ENCODE data around the gene ADARB2. TPM values are rescaled to one million over a fixed set of nuclear protein-coding genes. Genes with fewer than 3 reads are reported as not detected.

Gene ADARB2
- total RNA-seq, 1 experiment from 2014 or later = 0.11 TPM

- no peak for DNase-seq (ENCODE audit: low read depth)
Measured at GRCh38 chr10:1527951-1528350, 209.4 kb downstream of the ADARB2 start.

DNA sequence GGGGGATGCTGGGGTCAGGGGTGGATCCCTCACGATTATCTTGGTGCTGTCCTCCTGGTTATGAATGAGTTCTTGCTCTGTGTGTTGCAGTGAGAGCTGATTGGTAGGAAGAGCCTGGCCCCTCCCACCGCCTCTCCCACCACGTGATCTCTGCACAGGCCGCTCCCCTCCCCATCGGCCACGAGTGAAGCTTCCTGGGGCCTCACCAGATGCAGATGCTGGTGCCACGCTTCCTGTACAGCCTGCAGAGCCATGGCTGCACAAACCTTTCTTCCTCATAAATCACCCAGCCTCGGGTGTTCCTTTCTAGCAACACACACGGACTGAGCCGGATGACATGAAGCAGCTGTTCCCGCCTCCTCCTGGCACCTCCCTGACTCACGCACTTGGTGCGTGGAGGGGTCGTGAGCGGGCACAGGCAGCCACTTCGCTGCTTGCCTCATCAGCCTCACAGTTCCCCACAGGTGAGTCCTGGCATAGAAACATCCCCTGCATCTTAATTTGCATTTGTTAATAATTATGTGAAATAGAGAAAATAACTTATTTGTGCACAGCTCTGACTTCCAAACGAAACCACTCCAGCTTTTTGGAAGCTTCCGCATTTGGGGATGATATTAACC is 210.8 kb downstream of the ADARB2 start:
- peak; percentile 76 for DNase-seq (ENCODE audit: low read depth)

GRCh38 chr10:1525354-1526162 is 211.8 kb downstream of the ADARB2 start:
- DNase-seq (ENCODE audit: low read depth) = no peak

DNA sequence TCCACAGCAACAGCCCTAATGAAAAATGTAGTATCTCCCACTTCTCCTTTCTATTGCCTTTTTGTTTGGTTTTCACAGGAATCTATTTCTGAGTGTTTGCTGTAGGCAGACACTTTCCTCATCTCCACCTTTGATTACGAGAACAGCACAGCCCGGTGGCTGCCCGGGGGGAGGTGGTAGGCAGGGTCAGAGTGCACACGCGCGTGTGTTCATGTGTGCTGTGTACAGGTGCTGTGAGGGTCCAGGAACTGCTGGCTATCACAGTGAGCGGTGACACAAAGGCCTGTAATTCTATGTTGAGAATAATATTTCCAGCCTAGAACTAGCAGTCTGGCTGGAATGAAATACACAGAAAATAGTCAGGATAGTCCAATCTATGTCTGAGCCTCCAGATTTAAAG is 212.8 kb downstream of the ADARB2 start:
- DNase-seq (ENCODE audit: low read depth) = no peak

DNA sequence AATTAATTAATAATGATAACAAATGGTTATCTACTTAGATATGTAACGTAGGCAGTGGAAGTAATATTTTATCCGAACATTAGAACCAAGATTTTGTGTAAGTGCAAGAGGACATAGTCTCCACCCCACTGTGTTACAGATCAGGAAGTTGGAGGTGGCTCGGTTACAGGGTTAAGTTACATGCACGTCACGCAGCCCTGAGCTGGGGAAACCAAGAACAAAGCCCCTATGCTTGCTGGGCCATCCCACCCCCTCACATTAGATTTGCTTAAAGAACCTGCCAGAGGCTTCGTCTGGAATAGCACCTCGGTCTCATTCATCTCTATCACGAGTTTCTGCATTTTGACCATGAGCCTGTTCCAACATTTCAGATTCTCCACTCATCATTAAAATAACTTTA is 214.1 kb downstream of the ADARB2 start:
- no peak for DNase-seq (ENCODE audit: low read depth)

GRCh38 chr10:1522237-1522636 is 215.1 kb downstream of the ADARB2 start:
- DNase-seq (ENCODE audit: low read depth) = no peak

- no peak for DNase-seq (ENCODE audit: low read depth)
Measured at GRCh38 chr10:1521741-1522140, 215.6 kb downstream of the ADARB2 start.

DNA sequence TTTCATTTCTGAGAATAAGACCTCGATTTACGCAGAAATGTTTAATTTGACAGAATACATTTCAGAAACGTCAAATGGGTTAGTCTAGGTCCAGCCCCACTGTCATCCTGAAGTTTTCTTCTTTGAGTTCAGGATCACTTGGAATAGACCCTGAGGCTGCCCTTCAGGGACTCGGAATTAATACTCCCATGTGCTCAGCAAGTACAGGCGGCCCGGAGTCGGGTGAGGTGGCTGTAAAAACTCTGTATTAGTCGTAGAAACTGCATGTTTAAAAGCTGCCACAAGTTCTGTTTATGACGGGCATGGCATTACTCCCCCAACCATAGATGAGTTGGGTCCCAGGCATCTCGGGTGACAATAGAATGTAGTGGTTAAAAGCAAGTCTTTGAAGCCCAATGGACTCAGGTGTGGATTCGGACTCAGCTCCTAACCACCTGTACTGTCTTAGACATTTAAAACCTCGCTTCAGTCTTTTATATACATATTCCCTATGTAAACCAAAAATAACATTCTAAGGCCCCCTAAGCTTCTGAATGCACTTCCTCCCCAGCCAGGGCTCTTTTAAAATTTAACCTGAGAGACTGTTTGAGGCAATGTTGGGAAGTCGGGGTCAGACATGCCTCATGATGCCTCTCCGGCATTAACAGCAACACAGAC is 216.3 kb downstream of the ADARB2 start:
- DNase-seq (ENCODE audit: low read depth) = no peak

- no peak for DNase-seq (ENCODE audit: low read depth)
Measured at GRCh38 chr10:1519391-1519790, 217.9 kb downstream of the ADARB2 start.

- DNase-seq (ENCODE audit: low read depth) = no peak
Measured at GRCh38 chr10:1517684-1518083, 219.6 kb downstream of the ADARB2 start.

DNA sequence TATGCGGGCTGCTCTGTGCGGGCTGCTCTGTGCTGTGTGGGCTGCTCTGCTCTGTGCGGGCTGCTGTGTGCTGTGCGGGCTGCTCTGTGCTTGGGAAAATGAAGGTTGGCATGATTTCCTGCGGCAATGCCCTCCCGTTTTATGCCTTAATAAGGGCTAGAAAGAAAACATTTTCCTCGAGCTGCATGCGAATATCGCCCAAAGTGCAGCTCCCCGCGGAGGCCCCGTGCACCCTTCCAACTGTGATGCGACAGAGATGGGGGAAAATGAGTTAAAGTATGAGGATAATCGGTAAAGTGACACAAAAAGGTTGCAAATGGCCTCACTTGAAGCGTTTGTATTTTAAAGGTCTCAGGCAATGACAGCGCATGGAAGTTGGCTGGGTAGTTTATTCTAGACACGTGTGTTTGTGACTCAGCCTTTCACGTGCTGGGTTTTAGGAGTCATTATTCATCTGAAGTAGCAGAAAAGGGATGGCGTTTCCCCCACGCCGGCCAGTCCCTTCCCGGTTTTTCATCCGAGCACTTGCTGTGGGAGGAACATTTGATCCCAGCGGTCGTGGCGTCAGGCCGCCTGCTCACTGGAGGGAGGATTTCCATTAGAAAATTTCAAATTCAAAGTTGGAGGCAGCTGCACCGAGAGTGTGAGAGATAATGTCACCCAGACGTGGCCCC is 220.7 kb downstream of the ADARB2 start:
- DNase-seq (ENCODE audit: low read depth) = peak; percentile 64

DNA sequence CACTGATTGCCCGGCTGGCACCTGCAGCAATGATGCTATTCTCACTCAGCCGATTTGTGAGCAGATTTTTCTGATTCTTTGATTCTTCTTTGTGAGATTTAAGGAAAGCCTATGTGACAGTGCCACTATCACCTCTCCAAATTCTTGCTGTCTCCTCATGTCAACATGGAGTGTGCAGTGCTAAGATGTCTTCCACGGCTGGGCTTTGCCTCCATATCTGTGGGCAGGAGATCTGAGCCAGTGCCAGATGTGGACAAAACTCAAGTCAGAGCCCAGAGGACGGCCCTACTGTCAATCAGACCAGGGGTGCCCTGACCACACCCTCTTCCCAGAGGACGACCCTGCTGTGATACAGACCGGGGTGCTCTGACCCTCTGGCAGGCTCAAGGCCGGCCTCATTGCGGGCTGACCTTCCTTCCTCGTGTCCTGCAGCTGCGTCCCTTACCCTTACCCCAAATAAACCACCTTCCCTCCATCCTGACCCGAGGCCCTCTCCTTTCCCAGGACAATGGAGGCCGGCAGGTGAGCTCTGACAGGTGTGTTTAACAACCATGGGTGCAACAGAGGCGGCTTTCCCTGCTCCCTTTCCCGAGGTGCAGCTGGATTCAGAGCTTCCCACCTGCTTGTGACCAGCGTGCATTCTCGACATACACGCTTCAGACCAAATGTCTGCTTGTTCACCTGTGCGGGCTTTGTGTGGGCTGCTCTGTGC is 221.4 kb downstream of the ADARB2 start:
- DNase-seq (ENCODE audit: low read depth) = no peak

DNA sequence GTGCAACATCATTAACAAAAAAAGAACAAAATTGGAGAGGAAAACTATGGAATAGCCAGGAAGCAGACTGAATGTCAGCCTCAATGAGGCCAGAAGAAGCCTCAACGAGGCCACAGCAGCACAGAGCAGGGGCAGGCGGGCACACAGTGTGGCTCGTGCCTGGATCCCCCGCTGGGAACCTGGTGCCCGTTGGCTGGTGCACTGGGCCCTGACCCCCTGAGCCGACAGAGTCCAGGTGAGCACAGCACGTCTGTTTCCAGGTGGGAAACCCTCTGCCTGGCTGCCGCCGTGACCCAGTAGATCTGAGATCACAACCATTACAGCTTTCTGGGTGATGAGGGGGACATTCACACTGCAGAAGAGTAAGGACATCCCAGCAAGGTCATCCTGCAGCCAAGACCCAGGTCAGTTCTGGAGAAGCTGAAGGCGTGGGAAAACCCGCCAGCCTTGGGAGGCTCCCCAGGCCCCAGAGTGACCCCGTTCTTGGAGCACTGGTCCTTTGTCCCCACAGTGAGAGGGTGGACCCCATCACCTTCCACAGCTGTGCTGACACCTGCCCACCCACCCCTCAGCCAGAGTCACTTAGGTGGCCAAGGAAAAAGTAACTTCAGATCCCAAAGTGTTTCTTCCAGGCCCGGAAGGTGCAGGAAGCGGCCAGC is 222.1 kb downstream of the ADARB2 start:
- no peak for DNase-seq (ENCODE audit: low read depth)

DNA sequence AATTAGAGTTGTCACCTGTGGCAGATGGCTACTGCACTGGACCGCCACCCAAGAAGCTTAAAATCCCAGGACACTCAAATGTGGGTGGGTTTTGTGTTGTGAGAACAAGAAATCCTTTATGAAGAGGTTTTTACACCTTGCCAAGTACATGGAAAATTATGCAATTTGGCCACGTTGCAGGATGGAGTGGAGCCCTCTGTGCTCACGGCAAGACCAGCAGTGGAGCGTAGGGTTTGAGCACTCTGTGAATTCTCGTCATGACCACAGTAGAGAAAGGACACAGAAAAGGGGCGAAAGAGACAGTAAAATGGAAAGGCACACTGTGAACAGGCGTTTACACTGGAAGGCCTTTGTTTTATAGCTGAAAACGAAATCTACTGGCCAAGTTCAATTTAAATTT is 222.6 kb downstream of the ADARB2 start:
- DNase-seq (ENCODE audit: low read depth) = no peak

- DNase-seq (ENCODE audit: low read depth) = no peak
Measured at GRCh38 chr10:1513221-1513620, 224.1 kb downstream of the ADARB2 start.

DNA sequence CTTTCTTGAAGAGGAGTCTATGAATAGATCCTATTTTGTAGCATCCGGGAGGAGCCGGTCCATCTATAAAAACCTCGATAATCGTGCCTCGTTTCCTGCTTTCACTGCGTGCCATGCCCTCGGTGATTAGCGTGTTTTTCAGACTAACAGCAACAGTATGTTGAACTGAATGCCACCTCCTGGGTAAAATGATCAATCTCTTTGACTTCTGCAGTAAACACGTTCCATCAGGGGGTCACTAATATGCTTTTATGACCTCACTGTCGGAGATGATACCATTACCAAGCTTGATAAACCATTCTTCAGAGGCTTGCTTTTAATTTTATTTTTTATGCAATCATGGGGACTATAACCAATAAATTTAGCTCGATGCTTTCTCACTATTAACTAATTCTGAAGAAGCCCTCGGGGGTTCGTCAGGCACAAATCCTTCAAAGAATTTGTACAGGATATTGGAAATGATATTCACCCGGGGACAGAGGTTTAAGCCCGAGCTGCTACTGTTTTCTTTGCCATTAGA is 228.3 kb downstream of the ADARB2 start:
- DNase-seq (ENCODE audit: low read depth) = no peak

DNA sequence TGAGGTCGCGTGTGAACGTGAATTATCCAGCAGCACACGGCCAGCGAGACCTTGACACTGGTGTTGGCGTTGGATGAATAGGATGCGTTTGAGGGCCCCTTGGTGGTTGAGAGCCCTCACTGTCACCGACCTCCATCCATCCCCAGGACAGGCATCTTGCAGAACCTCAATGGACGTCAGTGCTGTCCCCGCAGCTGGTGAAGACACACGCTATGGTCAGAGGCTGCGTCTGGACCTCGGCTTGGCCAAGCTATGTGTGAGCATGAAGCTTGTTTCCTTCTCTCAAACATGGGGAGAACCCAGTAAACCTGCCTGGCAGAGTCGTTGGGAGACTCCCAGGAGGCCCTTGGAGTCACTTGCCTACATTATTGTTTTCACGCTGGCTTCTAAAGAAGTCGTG is 229.2 kb downstream of the ADARB2 start:
- no peak for DNase-seq (ENCODE audit: low read depth)

GRCh38 chr10:1507436-1507835 is 229.9 kb downstream of the ADARB2 start:
- DNase-seq (ENCODE audit: low read depth) = no peak

- no peak for DNase-seq (ENCODE audit: low read depth)
Measured at GRCh38 chr10:1504940-1505339, 232.4 kb downstream of the ADARB2 start.

DNA sequence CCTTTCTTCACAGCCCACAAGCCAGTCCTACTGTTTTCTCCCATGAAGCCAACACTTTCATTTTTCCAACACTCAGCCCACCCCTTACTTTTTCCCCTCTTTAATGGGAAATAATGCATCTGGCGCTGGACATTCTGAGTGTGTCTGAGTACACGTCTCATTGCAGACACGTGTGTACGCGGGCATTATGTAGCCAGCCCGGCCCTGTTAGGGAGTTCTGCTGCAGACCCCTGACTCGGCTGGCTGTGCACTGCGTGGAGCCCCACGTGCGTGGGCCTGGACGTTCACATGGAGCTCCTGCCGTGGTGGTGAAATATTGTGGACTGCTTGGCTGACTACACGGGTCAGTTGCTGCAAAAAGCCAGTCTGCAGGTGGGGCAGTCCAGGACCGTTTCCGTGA is 233.0 kb downstream of the ADARB2 start:
- no peak for DNase-seq (ENCODE audit: low read depth)

- DNase-seq (ENCODE audit: low read depth) = no peak
Measured at GRCh38 chr10:1502451-1502850, 234.9 kb downstream of the ADARB2 start.
